Endothelial cell of umbilical vein (primary cell): Measurements from ENCODE around the gene TSPAN4. TPM values are rescaled to one million over a fixed set of nuclear protein-coding genes. Genes with fewer than 3 reads are reported as not detected.

Experiments
- BruUV-seq: library from RNA; stranded (reverse); fragments of 400-500 nt; replicated peaks from 2 replicates; lab custom pipeline; 2021; lab: Mats Ljungman, UMichigan
- CTCF ChIA-PET: fragments of 300-600, 350-600 bp; sonication (Branson Sonifier 250); formaldehyde crosslinking; loops from one replicate; lab custom pipeline; 2021; ENCODE audit warnings: antibody characterized with exemption, inconsistent platforms; lab: Charles Lee
- POLR2A ChIA-PET: fragments of 300-600, 350-600 bp; sonication (Branson Sonifier 250); formaldehyde crosslinking; loops from one replicate; lab custom pipeline; 2021; ENCODE audit warnings: antibody characterized with exemption, inconsistent platforms; lab: Charles Lee
- DNase-seq: peaks from one replicate; pipeline ENCODE4 v3.0.0-alpha.2; 2011; ENCODE audit warnings: low read depth, low spot score
- FAIRE-seq: peaks from 2 replicates; lab custom pipeline; 2011; peaks lifted over from hg19 to GRCh38; lab: Jason Lieb, UNC
- H2AFZ ChIP-seq: 2 replicates; pipeline ENCODE4 v1.6.0; 2012; ENCODE audit warnings: low read depth, low read length, control low read depth, inconsistent platforms
- H3K27ac ChIP-seq: 2 replicates; pipeline ENCODE4 v1.5.1; 2011; ENCODE audit warnings: low read depth, mild to moderate bottlenecking, control low read depth, low read length, moderate library complexity; ENCODE audit not compliant: insufficient read depth
- H3K27me3 ChIP-seq, 2 experiments: 2 replicates each; pipeline versions ENCODE4 v1.6.0 to v1.6.1; 2011; ENCODE audit warnings: low read length in 2 of 2, mixed read lengths in 1 of 2; ENCODE audit not compliant: control insufficient read depth in 2 of 2, insufficient read depth in 2 of 2
- H3K36me3 ChIP-seq, 2 experiments: 2 replicates in 1 of 2; 3 replicates in 1 of 2; pipeline ENCODE4 v1.5.1; 2011; ENCODE audit warnings: low read length in 2 of 2, mild to moderate bottlenecking in 1 of 2, moderate library complexity in 1 of 2; ENCODE audit not compliant: control insufficient read depth in 2 of 2, insufficient read depth in 2 of 2; ENCODE audit errors: extremely low read depth in 1 of 2
- H3K4me1 ChIP-seq: 3 replicates; pipeline ENCODE4 v1.5.1; 2011; ENCODE audit warnings: mild to moderate bottlenecking, low read length; ENCODE audit not compliant: control insufficient read depth, insufficient read depth; ENCODE audit errors: extremely low read depth
- H3K4me2 ChIP-seq: 2 replicates; pipeline ENCODE4 v1.6.1; 2011; ENCODE audit warnings: low read length, control low read depth, mixed read lengths; ENCODE audit not compliant: insufficient read depth
- H3K4me3 ChIP-seq, 3 experiments: fragments of 200-600 bp in 1 of 3; sonication (generic), shearing (Covaris generic) in 1 of 3; replicated peaks in 1 of 3; 2 replicates each; pipeline ENCODE4 v1.5.1; 2011 to 2016; ENCODE audit warnings: control low read depth in 3 of 3, low read length in 3 of 3, mild to moderate bottlenecking in 2 of 3, inconsistent platforms in 1 of 3, low read depth in 1 of 3, moderate library complexity in 1 of 3; ENCODE audit not compliant: insufficient read depth in 1 of 3
- H3K79me2 ChIP-seq: 2 replicates; pipeline ENCODE4 v1.6.0; 2012; ENCODE audit warnings: low read length, inconsistent platforms; ENCODE audit not compliant: control insufficient read depth, insufficient read depth
- H3K9ac ChIP-seq: replicated peaks from 2 replicates; pipeline ENCODE3; 2011; ENCODE audit warnings: low read length, control low read depth; ENCODE audit not compliant: insufficient read depth; ENCODE audit errors: extremely low read depth
- H3K9me1 ChIP-seq: replicated peaks from 3 replicates; pipeline ENCODE4 v1.6.0; 2011; ENCODE audit warnings: mild to moderate bottlenecking, low read length; ENCODE audit not compliant: control insufficient read depth, insufficient read depth; ENCODE audit errors: extremely low read depth
- H3K9me3 ChIP-seq: replicated peaks from 2 replicates; pipeline ENCODE4 v1.5.1; 2012; ENCODE audit warnings: low read length, inconsistent platforms; ENCODE audit not compliant: control insufficient read depth, insufficient read depth
- H4K20me1 ChIP-seq: replicated peaks from 2 replicates; pipeline ENCODE3; 2011; ENCODE audit warnings: mild to moderate bottlenecking, low read length; ENCODE audit not compliant: control insufficient read depth, insufficient read depth; ENCODE audit errors: extremely low read depth
- CTCF ChIP-seq, 2 donors: IDR thresholded peaks; 1 replicate in 1 of 2; 2 replicates in 1 of 2; pipeline ENCODE4 v1.5.1; 2011; ENCODE audit warnings: low read length in 2 of 2, mild to moderate bottlenecking in 2 of 2, moderate library complexity in 2 of 2, control low read depth in 1 of 2, inconsistent platforms in 1 of 2, low read depth in 1 of 2; ENCODE audit not compliant: insufficient read depth in 1 of 2; ENCODE audit errors: extremely low read depth in 1 of 2
- EZH2 ChIP-seq: IDR thresholded peaks from 2 replicates; pipeline ENCODE4 v1.6.1; 2012; ENCODE audit warnings: borderline replicate concordance, low read depth, mild to moderate bottlenecking, moderate library complexity, low read length, inconsistent platforms; ENCODE audit not compliant: severe bottlenecking
- FOS ChIP-seq: IDR thresholded peaks from 2 replicates; pipeline ENCODE4 v1.6.1; 2011; ENCODE audit warnings: mild to moderate bottlenecking, low read length, moderate library complexity, borderline replicate concordance; ENCODE audit not compliant: insufficient read depth
- GATA2 ChIP-seq: IDR thresholded peaks from 2 replicates; pipeline ENCODE4 v1.7.0; 2011; ENCODE audit warnings: low read depth, mild to moderate bottlenecking, moderate library complexity, mixed read lengths, low read length; ENCODE audit not compliant: insufficient read length, insufficient read depth
- JUN ChIP-seq: IDR thresholded peaks from 2 replicates; pipeline ENCODE4 v1.6.1; 2011; ENCODE audit warnings: borderline replicate concordance, low read depth; ENCODE audit not compliant: insufficient read length, insufficient read depth
- MYC ChIP-seq: IDR thresholded peaks from one replicate; pipeline ENCODE4 v1.6.1; 2011; ENCODE audit warnings: mild to moderate bottlenecking, low read depth, low read length
- POLR2A ChIP-seq: IDR thresholded peaks from 2 replicates; pipeline ENCODE4 v1.6.1; 2012; ENCODE audit warnings: low read depth, mild to moderate bottlenecking, control low read depth, low read length
- POLR2AphosphoS5 ChIP-seq: IDR thresholded peaks from 2 replicates; pipeline ENCODE4 v1.6.1; 2012; ENCODE audit warnings: low read depth, mild to moderate bottlenecking, control low read depth, low read length, moderate library complexity; ENCODE audit not compliant: insufficient read depth
- dilution Hi-C: fragments of 300-500 bp; cut with MboI; formaldehyde crosslinking; loops from one replicate; pipeline ENCODE4 v1.15.0; 2019; ENCODE audit warnings: low sequenced_read_pairs; ENCODE audit not compliant: extremely low pct_ligation_motif_present
- intact Hi-C: fragments of 100-400 bp; cut with micrococcal nuclease; formaldehyde crosslinking; loops from one replicate; pipeline ENCODE4 v1.10.0; 2022
- polyA plus RNA-seq, 4 experiments: library from polyadenylated mRNA; depleted of rRNA in 3 of 4; stranded (reverse) in 3 of 4; unstranded in 1 of 4; fragments of >200 nt; gene quantifications; 2 replicates each; pipeline versions ENCODE4 v1.2.1 to v1.2.3, GENCODE V29; 2011 to 2012; ENCODE audit warnings: missing spikeins in 1 of 4
- total RNA-seq: library from RNA; stranded (reverse); gene quantifications from 2 replicates; pipeline ENCODE4 v1.2.3, GENCODE V29; 2021
- TF ChIP-seq, protein P1 (sequence below): IDR thresholded peaks from 2 replicates; pipeline ENCODE4 v1.6.1; 2011; ENCODE audit not compliant: insufficient read depth, insufficient read length

The TSPAN4 gene
- total and polyA plus RNA-seq, 2 donors (not counting 3 experiments of a cell fraction or from before 2014, with no cell fraction given), result 114 to 199 TPM

GRCh38 chr11:824292-824880 lies 18.3 kb upstream of the TSPAN4 start:
- dilution Hi-C loops (no loop called here), intact Hi-C loops (no loop called here)
- BruUV-seq, result TSS peak; percentile 14
- TF ChIP-seq EZH2 (no peak), POLR2A (no peak), FOS (no peak), GATA2 (no peak), MYC (no peak), JUN (no peak)
- TF ChIP-seq, protein P1, sequence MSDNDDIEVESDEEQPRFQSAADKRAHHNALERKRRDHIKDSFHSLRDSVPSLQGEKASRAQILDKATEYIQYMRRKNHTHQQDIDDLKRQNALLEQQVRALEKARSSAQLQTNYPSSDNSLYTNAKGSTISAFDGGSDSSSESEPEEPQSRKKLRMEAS, result no peak
- H2AFZ ChIP-seq, result no peak overlapping the region
- H3K9ac ChIP-seq, result no peak overlapping the region
- DNase-seq (no peak), FAIRE-seq (no peak)
- no peaks in the 10 kb centered on the region for H3K27me3 ChIP-seq
- H3K9me1 ChIP-seq, result no peaks in the 10 kb centered on the region
- CTCF ChIA-PET, result no interaction called here
- POLR2A ChIA-PET, result no interaction called here
- H4K20me1 ChIP-seq, result no peaks in the 10 kb centered on the region
- no peak overlapping the region for H3K27ac ChIP-seq
- peaks cover 37% of the 10 kb centered on the region for H3K4me1 ChIP-seq
- no peak overlapping the region for H3K4me2 ChIP-seq
- H3K79me2 ChIP-seq, result peaks cover 19% of the 10 kb centered on the region
- H3K9me3 ChIP-seq, result no peaks in the 10 kb centered on the region
- H3K36me3 ChIP-seq, result peaks cover 4 to 17% of the 10 kb centered on the region in 2 experiments
- H3K4me3 ChIP-seq, result no peak overlapping the region

- Histone ChIP-seq H4K20me1 (no peaks in the 10 kb centered on the region), H3K27ac (no peak overlapping the region), H3K9ac (no peak overlapping the region), H3K4me3 (no peak overlapping the region), H3K9me3 (no peaks in the 10 kb centered on the region), H3K36me3 (peaks cover 4 to 17% of the 10 kb centered on the region in 2 experiments), H3K27me3 (no peaks in the 10 kb centered on the region), H3K79me2 (peaks cover 18% of the 10 kb centered on the region), H3K4me2 (no peak overlapping the region), H3K4me1 (peaks cover 43% of the 10 kb centered on the region), H3K9me1 (no peaks in the 10 kb centered on the region), H2AFZ (no peak overlapping the region)
- DNase-seq (no peak), FAIRE-seq (no peak)
- POLR2A ChIA-PET, result no interaction called here
- intact Hi-C loops, result no loop called here
- CTCF ChIA-PET, result no interaction called here
- TF ChIP-seq, protein P1, result no peak
- no peak for TF ChIP-seq MYC
- no peak for TF ChIP-seq POLR2AphosphoS5
- TF ChIP-seq POLR2A, result no peak
- TF ChIP-seq CTCF (IDR thresholded peaks at IDR 0.05; ENCODE audit: extremely low read depth in 1 of 2, insufficient read depth in 1 of 2, low read depth in 1 of 2, low read length in 2 of 2), result no peak
- dilution Hi-C loops, result no loop called here
- no TSS peak for BruUV-seq
Observed at GRCh38 chr11:824942-825341, 17.7 kb upstream of the TSPAN4 start.
